HL-60 (cell line): ENCODE measurements around the gene FAM83D.

Experiments used
- CTCF ChIP-seq: IDR thresholded peaks from one replicate; pipeline ENCODE4 v1.5.1; 2011; ENCODE audit warnings: low read length, control low read depth, inconsistent platforms; ENCODE audit not compliant: insufficient read depth
- GABPA ChIP-seq: IDR thresholded peaks from 2 replicates; pipeline ENCODE4 v1.6.1; 2012; ENCODE audit warnings: low read depth
- POLR2AphosphoS5 ChIP-seq: IDR thresholded peaks from 2 replicates; pipeline ENCODE4 v1.6.1; 2012; ENCODE audit warnings: low read depth
- REST ChIP-seq: IDR thresholded peaks from 2 replicates; pipeline ENCODE4 v1.6.1; 2012; ENCODE audit warnings: low read depth; ENCODE audit not compliant: insufficient replicate concordance
- SPI1 ChIP-seq: IDR thresholded peaks from 2 replicates; pipeline ENCODE4 v1.6.1; 2012; ENCODE audit warnings: low read depth, mild to moderate bottlenecking, borderline replicate concordance

DNA sequence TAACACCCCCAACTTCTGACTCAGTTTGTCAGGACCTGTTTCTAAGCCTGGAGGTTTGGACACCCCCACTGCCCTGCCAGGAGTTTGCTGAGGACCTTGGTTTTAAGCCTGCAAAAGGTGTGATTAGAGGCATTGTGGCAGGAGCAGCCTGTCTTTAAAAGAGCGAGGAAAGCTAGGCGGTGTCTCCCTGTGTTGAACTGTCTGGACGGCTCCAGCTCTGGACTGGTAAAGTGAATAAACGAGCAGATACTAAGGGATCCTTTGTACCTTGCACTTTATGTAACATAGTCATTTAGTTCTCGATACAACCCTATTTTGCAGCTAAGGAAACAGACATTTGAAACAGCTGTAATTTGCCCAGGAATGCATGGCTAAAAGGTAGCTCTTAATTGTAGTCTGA is 14.4 kb downstream of the FAM83D start:
- TF ChIP-seq CTCF (no peak), POLR2AphosphoS5 (no peak), GABPA (no peak), SPI1 (no peak), REST (no peak)
